GM18907 (cell line): Measurements from ENCODE around the gene ARID3B.

ENCODE experiments used
- ATAC-seq: cut with Tn5 transposase; IDR thresholded peaks from one replicate; pipeline ENCODE4 v1.9.1; 2021; ENCODE audit warnings: mild to moderate bottlenecking, moderate library complexity; ENCODE audit not compliant: unreplicated experiment

Gene ARID3B

GRCh38 chr15:74633781-74634180 lies 92.8 kb downstream of the ARID3B start:
- ATAC-seq: no peak

- no peak for ATAC-seq
Observed at GRCh38 chr15:74635228-74635627, 94.2 kb downstream of the ARID3B start.

GRCh38 chr15:74636984-74637383 lies 96.0 kb downstream of the ARID3B start:
- no peak for ATAC-seq

GRCh38 chr15:74641151-74641550 lies 100.1 kb downstream of the ARID3B start:
- no peak for ATAC-seq

- ATAC-seq: no peak
Observed at GRCh38 chr15:74642348-74642733, 101.3 kb downstream of the ARID3B start.

GRCh38 chr15:74642734-74643664 lies 102.0 kb downstream of the ARID3B start:
- ATAC-seq: no peak

- no peak for ATAC-seq
Observed at GRCh38 chr15:74643665-74644204, 102.7 kb downstream of the ARID3B start.

- no peak for ATAC-seq
Observed at GRCh38 chr15:74646480-74646879, 105.5 kb downstream of the ARID3B start.
